ENCODE data around the gene KRT23. TPM values are rescaled to one million over a fixed set of nuclear protein-coding genes. Genes with fewer than 3 reads are reported as not detected.

Gene KRT23
- total RNA-seq, 1 donor, result 1.7 TPM

GRCh38 chr17:40879026-40879425 is 58.4 kb downstream of the KRT23 start:
- no peak overlapping the region for H3K4me3 ChIP-seq (ENCODE audit: low read depth, low read length)
- no peak for TF ChIP-seq CTCF (IDR thresholded peaks at IDR 0.05; ENCODE audit: insufficient read depth, low read depth, low read length)
- no peak for DNase-seq (ENCODE audit: low read depth)

GRCh38 chr17:40878044-40878443 is 59.4 kb downstream of the KRT23 start:
- TF ChIP-seq CTCF (IDR thresholded peaks at IDR 0.05; ENCODE audit: insufficient read depth, low read depth, low read length), result no peak
- no peak overlapping the region for H3K4me3 ChIP-seq (ENCODE audit: low read depth, low read length)
- DNase-seq (ENCODE audit: low read depth), result no peak

- no peak for DNase-seq (ENCODE audit: low read depth)
- no peak for TF ChIP-seq CTCF (IDR thresholded peaks at IDR 0.05; ENCODE audit: insufficient read depth, low read depth, low read length)
- no peak overlapping the region for H3K4me3 ChIP-seq (ENCODE audit: low read depth, low read length)
Observed at GRCh38 chr17:40873801-40874200, 63.6 kb downstream of the KRT23 start.

GRCh38 chr17:40873255-40873654 is 64.2 kb downstream of the KRT23 start:
- DNase-seq (ENCODE audit: low read depth), result no peak
- no peak overlapping the region for H3K4me3 ChIP-seq (ENCODE audit: low read depth, low read length)
- TF ChIP-seq CTCF (IDR thresholded peaks at IDR 0.05; ENCODE audit: insufficient read depth, low read depth, low read length), result no peak

Other genes with a start within 250 kb of the KRT23 start
- gene KRT24, start 233.9 kb downstream of the KRT23 start, total RNA-seq, result not detected in 2 replicates
- not detected in 2 replicates for gene KRT25, start 182.3 kb downstream of the KRT23 start, total RNA-seq
- gene KRT26, start 165.4 kb downstream of the KRT23 start, total RNA-seq, result not detected in 2 replicates
- not detected in 2 replicates for gene KRT27, start 155.1 kb downstream of the KRT23 start, total RNA-seq
- gene KRT28, start 137.7 kb downstream of the KRT23 start, total RNA-seq, result not detected in 2 replicates
- 3.0 and 3.2 TPM in 2 replicates for gene KRT10, start 115.0 kb downstream of the KRT23 start, total RNA-seq
- gene KRT12, start 70.4 kb downstream of the KRT23 start, total RNA-seq, result not detected in 2 replicates
- gene KRT20, start 52.4 kb downstream of the KRT23 start, total RNA-seq, result not detected in 2 replicates
- not detected in 2 replicates for gene KRT39, start 29.3 kb upstream of the KRT23 start, total RNA-seq
- not detected in 2 replicates for gene KRT40, start 46.7 kb upstream of the KRT23 start, total RNA-seq
- gene KRTAP3-3, start 56.5 kb upstream of the KRT23 start, total RNA-seq, result not detected in 2 replicates
- gene KRTAP3-2, start 62.3 kb upstream of the KRT23 start, total RNA-seq, result not detected in 2 replicates
- not detected in 2 replicates for gene KRTAP3-1, start 71.5 kb upstream of the KRT23 start, total RNA-seq
- 11.0 and 16.4 TPM in 2 replicates for gene KRTAP1-5, start 89.6 kb upstream of the KRT23 start, total RNA-seq
- not detected in 2 replicates for gene KRTAP1-4, start 92.5 kb upstream of the KRT23 start, total RNA-seq
- gene KRTAP1-3, start 97.2 kb upstream of the KRT23 start, total RNA-seq, result not detected in 2 replicates
- gene KRTAP1-1, start 103.8 kb upstream of the KRT23 start, total RNA-seq, result not detected in 2 replicates
- gene KRTAP2-1, start 109.7 kb upstream of the KRT23 start, total RNA-seq, result not detected in 2 replicates
- not detected in 2 replicates for gene KRTAP2-2, start 117.6 kb upstream of the KRT23 start, total RNA-seq
- 0.32 TPM in 1 of 2 replicates, not detected in the other for gene KRTAP2-3, start 122.5 kb upstream of the KRT23 start, total RNA-seq
- gene KRTAP2-4, start 128.2 kb upstream of the KRT23 start, total RNA-seq, result not detected in 2 replicates
- not detected in 2 replicates for gene KRTAP4-7, start 146.5 kb upstream of the KRT23 start, total RNA-seq
- gene KRTAP4-8, start 160.5 kb upstream of the KRT23 start, total RNA-seq, result not detected in 2 replicates
- not detected in 2 replicates for gene KRTAP4-16, start 164.6 kb upstream of the KRT23 start, total RNA-seq
- not detected in 2 replicates for gene KRTAP4-9, start 167.7 kb upstream of the KRT23 start, total RNA-seq
- gene KRTAP4-11, start 180.7 kb upstream of the KRT23 start, total RNA-seq, result not detected in 2 replicates
- not detected in 2 replicates for gene KRTAP4-12, start 186.5 kb upstream of the KRT23 start, total RNA-seq
- not detected in 2 replicates for gene KRTAP4-6, start 202.9 kb upstream of the KRT23 start, total RNA-seq
- not detected in 2 replicates for gene KRTAP4-5, start 212.2 kb upstream of the KRT23 start, total RNA-seq
- not detected in 2 replicates for gene KRTAP4-4, start 223.1 kb upstream of the KRT23 start, total RNA-seq
- not detected in 2 replicates for gene KRTAP4-3, start 230.6 kb upstream of the KRT23 start, total RNA-seq
- not detected in 2 replicates for gene KRTAP4-2, start 240.6 kb upstream of the KRT23 start, total RNA-seq
- not detected in 2 replicates for gene KRTAP4-1, start 247.3 kb upstream of the KRT23 start, total RNA-seq

Measured in fibroblast of villous mesenchyme (primary cell).